HepG2 (cell line): ENCODE results near the gene LSM10. TPM values are rescaled to one million over a fixed set of nuclear protein-coding genes. Genes with fewer than 3 reads are reported as not detected.

Experiments used
- ATAC-seq: fragments of 200-7000 bp; cut with Tn5 transposase; 3 replicates; pipeline ENCODE4 v1.9.1; 2020; ENCODE audit warnings: mild to moderate bottlenecking, moderate library complexity
- BruUV-seq: library from RNA; stranded (reverse); fragments of 400-500 nt; replicated peaks from 2 replicates; lab custom pipeline; 2021; lab: Mats Ljungman, UMichigan
- CTCF ChIA-PET: fragments of 300-600 bp; formaldehyde crosslinking; extraction: SDS; loops from one replicate; lab custom pipeline; 2021; ENCODE audit warnings: low total read pairs, inconsistent platforms, low intra/inter-chr PET ratio; lab: Yijun Ruan, JAX
- POLR2A ChIA-PET: fragments of 350-600 bp; sonication (Branson Sonifier 250); formaldehyde crosslinking; loops from one replicate; lab custom pipeline; 2020; ENCODE audit warnings: antibody characterized with exemption, inconsistent platforms; lab: Yijun Ruan, JAX
- DNase-seq: peaks from one replicate; pipeline ENCODE4 v3.0.0-alpha.2; 2015; ENCODE audit warnings: low spot score
- FAIRE-seq: peaks from 3 replicates; lab custom pipeline; 2011; peaks lifted over from hg19 to GRCh38; lab: Jason Lieb, UNC
- H2AFZ ChIP-seq: one replicate; pipeline ENCODE4 v1.6.1; 2011; ENCODE audit warnings: low read length, inconsistent platforms
- H3K27ac ChIP-seq: fragments of 300-600 bp; 3 replicates; pipeline ENCODE4 v1.8.0; 2011; ENCODE audit warnings: mixed run types, mild to moderate bottlenecking, mixed read lengths, low read length, inconsistent platforms; ENCODE audit not compliant: insufficient read depth; ENCODE audit errors: extremely low read length
- H3K27me3 ChIP-seq, 2 experiments: fragments of 200-600 bp in 1 of 2; 2 replicates in 1 of 2; 3 replicates in 1 of 2; pipeline versions ENCODE4 v1.6.0 to v1.8.0; 2011; ENCODE audit warnings: low read length in 2 of 2, mild to moderate bottlenecking in 2 of 2, moderate library complexity in 2 of 2, inconsistent platforms in 1 of 2; ENCODE audit not compliant: insufficient read depth in 2 of 2, control insufficient read depth in 1 of 2
- H3K36me3 ChIP-seq, 2 experiments: fragments of 200-600 bp in 1 of 2; replicated peaks in 1 of 2; 2 replicates in 1 of 2; 3 replicates in 1 of 2; pipeline versions ENCODE4 v1.5.1 to v1.8.0; 2011; ENCODE audit warnings: low read length in 2 of 2, inconsistent platforms in 1 of 2; ENCODE audit not compliant: insufficient read depth in 2 of 2, control insufficient read depth in 1 of 2
- H3K4me1 ChIP-seq: 2 replicates; pipeline ENCODE4 v1.5.1; 2012; ENCODE audit warnings: low read length, inconsistent platforms; ENCODE audit not compliant: insufficient read depth
- H3K4me2 ChIP-seq: 2 replicates; pipeline ENCODE4 v1.6.0; 2011; ENCODE audit warnings: low read depth, low read length, inconsistent platforms
- H3K4me3 ChIP-seq, 3 experiments: fragments of 200-600 bp in 1 of 3; sonication (generic), shearing (Covaris generic) in 1 of 3; replicated peaks in 1 of 3; 2 replicates each; pipeline ENCODE4 v1.5.1; 2011 to 2016; ENCODE audit warnings: low read length in 3 of 3, inconsistent platforms in 2 of 3, low read depth in 2 of 3, mild to moderate bottlenecking in 2 of 3, control low read depth in 1 of 3, mixed read lengths in 1 of 3; ENCODE audit not compliant: insufficient read depth in 1 of 3
- H3K79me2 ChIP-seq: one replicate; pipeline ENCODE4 v1.6.1; 2011; ENCODE audit warnings: low read length, inconsistent platforms; ENCODE audit not compliant: insufficient read depth
- H3K9ac ChIP-seq: 2 replicates; pipeline ENCODE4 v1.6.0; 2011; ENCODE audit warnings: mild to moderate bottlenecking, low read depth, low read length, inconsistent platforms; ENCODE audit not compliant: insufficient read depth
- H3K9me3 ChIP-seq: 2 replicates; pipeline ENCODE4 v1.5.1; 2012; ENCODE audit warnings: mild to moderate bottlenecking, low read length
- H4K20me1 ChIP-seq: 2 replicates; pipeline ENCODE4 v1.6.0; 2011; ENCODE audit warnings: inconsistent platforms, mild to moderate bottlenecking, low read length, moderate library complexity; ENCODE audit not compliant: insufficient read depth
- CEBPZ ChIP-seq: IDR thresholded peaks from 2 replicates; pipeline ENCODE4 v1.6.1; 2012; ENCODE audit warnings: low read length, improper control_type of control experiment
- POLR2A ChIP-seq, 2 experiments: IDR thresholded peaks; 2 replicates each; pipeline ENCODE4 v1.6.1; 2011; ENCODE audit warnings: low read depth in 2 of 2, low read length in 2 of 2, mild to moderate bottlenecking in 1 of 2, moderate library complexity in 1 of 2; ENCODE audit not compliant: insufficient read depth in 1 of 2
- POLR2G ChIP-seq: fragments of 200-400 bp; formaldehyde crosslinking; IDR thresholded peaks from 2 replicates; pipeline ENCODE4 v1.6.1; 2018; ENCODE audit warnings: mild to moderate bottlenecking, low read depth, low read length, moderate library complexity
- RBM39 ChIP-seq: fragments of 200-400 bp; formaldehyde crosslinking; IDR thresholded peaks from one replicate; pipeline ENCODE4 v1.6.1; 2018; ENCODE audit warnings: antibody characterized with exemption, mild to moderate bottlenecking, low read depth, low read length; ENCODE audit not compliant: poor library complexity, severe bottlenecking
- SMARCC2 ChIP-seq: fragments of 450-650 bp; IDR thresholded peaks from 2 replicates; pipeline ENCODE4 v1.6.1; 2017; ENCODE audit warnings: antibody characterized with exemption, mild to moderate bottlenecking
- SMYD3 ChIP-seq: sonication (generic); formaldehyde crosslinking; IDR thresholded peaks from 2 replicates; pipeline ENCODE4 v1.8.1; 2023; ENCODE audit warnings: mild to moderate bottlenecking, missing genetic modification reagents
- STAT6 ChIP-seq: sonication (generic); formaldehyde crosslinking; IDR thresholded peaks from 2 replicates; pipeline ENCODE4 v1.4.0; 2020; ENCODE audit warnings: missing genetic modification reagents, mild to moderate bottlenecking, borderline replicate concordance
- ZFP62 ChIP-seq: sonication (generic); formaldehyde crosslinking; IDR thresholded peaks from 2 replicates; pipeline ENCODE4 v1.4.0; 2020; ENCODE audit warnings: missing genetic modification reagents
- ZNF275 ChIP-seq: sonication (generic); formaldehyde crosslinking; IDR thresholded peaks from 2 replicates; pipeline ENCODE4 v1.8.0; 2022; ENCODE audit warnings: missing genetic modification reagents, mild to moderate bottlenecking, inconsistent platforms, borderline replicate concordance
- ZNF282 ChIP-seq: fragments of 450-650 bp; IDR thresholded peaks from 2 replicates; pipeline ENCODE4 v1.6.1; 2018; ENCODE audit not compliant: partially characterized antibody
- ZNF383 ChIP-seq: sonication (generic); formaldehyde crosslinking; IDR thresholded peaks from 2 replicates; pipeline ENCODE4 v1.4.0; 2020; ENCODE audit warnings: missing genetic modification reagents, mild to moderate bottlenecking, borderline replicate concordance
- ZNF597 ChIP-seq: sonication (generic); formaldehyde crosslinking; IDR thresholded peaks from 2 replicates; pipeline ENCODE4 v1.5.0; 2020; ENCODE audit warnings: missing genetic modification reagents
- WGBS: methylation state at CpG from one replicate; pipeline ENCODE4 v1.1.6; 2017; ENCODE audit warnings: low lambda C conversion rate; 5-methylcytosine and 5-hydroxymethylcytosine counted together
- in situ Hi-C: cut with HindIII; loops from 2 replicates; pipeline ENCODE4 v1.10.0; 2017; ENCODE audit warnings: low pct_unique_long_range_greater_than_20kb; ENCODE audit not compliant: extremely low pct_ligation_motif_present
- intact Hi-C: fragments of 100-400 bp; cut with micrococcal nuclease; formaldehyde crosslinking; loops from one replicate; pipeline ENCODE4 v1.10.0; 2022; ENCODE audit not compliant: unreplicated experiment
- polyA plus RNA-seq, 8 experiments: library from polyadenylated mRNA; depleted of rRNA in 3 of 8; stranded (reverse) in 7 of 8; unstranded in 1 of 8; fragments of >200 nt; fragmentation: Illumina TruSeq in 4 of 8; extraction: Trizol in 4 of 8; gene quantifications; 2 replicates each; pipeline versions ENCODE4 v1.2.1 to v1.2.3, GENCODE V29; 2011 to 2016; ENCODE audit warnings: low read depth in 4 of 8, missing spikeins in 1 of 8, mixed read lengths in 1 of 8; ENCODE audit not compliant: insufficient read depth in 1 of 8
- total RNA-seq, 5 experiments: library from RNA; depleted of rRNA; stranded (reverse); fragments of >200 nt; fragmentation: Illumina TruSeq; extraction: Trizol; gene quantifications; 2 replicates each; pipeline ENCODE4 v1.2.3, GENCODE V29; 2016; ENCODE audit warnings: low read depth in 1 of 5
- TF ChIP-seq, protein P1 (sequence below): sonication (generic); formaldehyde crosslinking; IDR thresholded peaks from 2 replicates; pipeline ENCODE4 v1.4.0; 2020; ENCODE audit warnings: missing genetic modification reagents

Gene LSM10
- total and polyA plus RNA-seq, 2 of the 13 experiments (the other 11 are each of a cell fraction or from before 2014, with no cell fraction given), result 14.0 to 52.0 TPM

DNA sequence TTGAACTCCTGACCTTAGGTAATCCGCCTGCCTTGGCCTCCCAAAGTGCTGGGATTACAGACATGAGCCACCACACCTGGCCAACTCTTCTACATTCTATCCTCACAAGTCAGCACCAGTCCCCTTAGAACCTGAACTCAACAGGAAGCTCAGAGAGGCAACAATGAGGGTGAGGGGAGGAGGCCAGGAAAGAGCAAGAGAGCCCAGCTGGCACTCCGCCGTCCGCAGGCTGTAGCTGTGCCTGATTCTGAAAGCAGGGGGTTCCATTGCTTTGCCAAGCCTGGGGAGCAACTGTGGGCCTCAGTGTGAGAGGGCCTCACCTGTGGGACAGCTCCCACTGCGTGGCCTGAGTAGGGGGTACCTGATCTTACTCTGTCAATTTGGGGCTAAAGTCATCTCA lies 30.6 kb downstream of the LSM10 start:
- H2AFZ ChIP-seq, result no peak overlapping the region
- H3K79me2 ChIP-seq, result peaks cover 17% of the 10 kb centered on the region
- FAIRE-seq (no peak), ATAC-seq (no peak), DNase-seq (no peak)
- H3K4me2 ChIP-seq, result no peak overlapping the region
- in situ Hi-C loops, result no loop called here
- no TSS peak for BruUV-seq
- no peaks in the 10 kb centered on the region for H3K9me3 ChIP-seq
- H3K27ac ChIP-seq, result no peak overlapping the region
- H3K4me3 ChIP-seq, result no peak overlapping the region
- H3K36me3 ChIP-seq, result peaks cover 14 to 47% of the 10 kb centered on the region in 2 experiments
- H3K27me3 ChIP-seq, result no peaks in the 10 kb centered on the region
- ChIA-PET CTCF (no interaction called here), POLR2A (interaction anchor here (1.7 kb wide), 1 partner anchor 34 kb away, joined by 4 read pairs; no protein-coding TSS in a partner anchor)
- no peak for TF ChIP-seq ZFP62
- no peak for TF ChIP-seq RBM39
- no peak for TF ChIP-seq ZNF282
- TF ChIP-seq ZNF275 (CRISPR knock-in tag), result no peak
- TF ChIP-seq CEBPZ, result no peak
- TF ChIP-seq ZNF597 (CRISPR knock-in tag), result no peak
- no peak for TF ChIP-seq ZNF383
- no peak for TF ChIP-seq SMARCC2
- TF ChIP-seq, protein P1, sequence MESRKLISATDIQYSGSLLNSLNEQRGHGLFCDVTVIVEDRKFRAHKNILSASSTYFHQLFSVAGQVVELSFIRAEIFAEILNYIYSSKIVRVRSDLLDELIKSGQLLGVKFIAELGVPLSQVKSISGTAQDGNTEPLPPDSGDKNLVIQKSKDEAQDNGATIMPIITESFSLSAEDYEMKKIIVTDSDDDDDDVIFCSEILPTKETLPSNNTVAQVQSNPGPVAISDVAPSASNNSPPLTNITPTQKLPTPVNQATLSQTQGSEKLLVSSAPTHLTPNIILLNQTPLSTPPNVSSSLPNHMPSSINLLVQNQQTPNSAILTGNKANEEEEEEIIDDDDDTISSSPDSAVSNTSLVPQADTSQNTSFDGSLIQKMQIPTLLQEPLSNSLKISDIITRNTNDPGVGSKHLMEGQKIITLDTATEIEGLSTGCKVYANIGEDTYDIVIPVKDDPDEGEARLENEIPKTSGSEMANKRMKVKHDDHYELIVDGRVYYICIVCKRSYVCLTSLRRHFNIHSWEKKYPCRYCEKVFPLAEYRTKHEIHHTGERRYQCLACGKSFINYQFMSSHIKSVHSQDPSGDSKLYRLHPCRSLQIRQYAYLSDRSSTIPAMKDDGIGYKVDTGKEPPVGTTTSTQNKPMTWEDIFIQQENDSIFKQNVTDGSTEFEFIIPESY (CRISPR knock-in tag), result no peak
- TF ChIP-seq STAT6, result no peak
- TF ChIP-seq POLR2G, result no peak
- no peak for TF ChIP-seq SMYD3 (CRISPR knock-in tag)
- TF ChIP-seq POLR2A (IDR thresholded peaks at IDR 0.05; ENCODE audit: insufficient read depth in 1 of 2, low read depth in 2 of 2, low read length in 2 of 2), result no peak
- H4K20me1 ChIP-seq, result no peaks in the 10 kb centered on the region
- intact Hi-C loops, result no loop called here
- no peak overlapping the region for H3K9ac ChIP-seq
- H3K4me1 ChIP-seq, result peaks cover 28% of the 10 kb centered on the region
- 99% methylated on average over 4 of the region's 5 CpGs for WGBS
